Measurements from ENCODE around the gene ZNF831. TPM values are rescaled to one million over a fixed set of nuclear protein-coding genes. Genes with fewer than 3 reads are reported as not detected.

Gene ZNF831
- total RNA-seq, 1 donor from 2014 or later: not detected

DNA sequence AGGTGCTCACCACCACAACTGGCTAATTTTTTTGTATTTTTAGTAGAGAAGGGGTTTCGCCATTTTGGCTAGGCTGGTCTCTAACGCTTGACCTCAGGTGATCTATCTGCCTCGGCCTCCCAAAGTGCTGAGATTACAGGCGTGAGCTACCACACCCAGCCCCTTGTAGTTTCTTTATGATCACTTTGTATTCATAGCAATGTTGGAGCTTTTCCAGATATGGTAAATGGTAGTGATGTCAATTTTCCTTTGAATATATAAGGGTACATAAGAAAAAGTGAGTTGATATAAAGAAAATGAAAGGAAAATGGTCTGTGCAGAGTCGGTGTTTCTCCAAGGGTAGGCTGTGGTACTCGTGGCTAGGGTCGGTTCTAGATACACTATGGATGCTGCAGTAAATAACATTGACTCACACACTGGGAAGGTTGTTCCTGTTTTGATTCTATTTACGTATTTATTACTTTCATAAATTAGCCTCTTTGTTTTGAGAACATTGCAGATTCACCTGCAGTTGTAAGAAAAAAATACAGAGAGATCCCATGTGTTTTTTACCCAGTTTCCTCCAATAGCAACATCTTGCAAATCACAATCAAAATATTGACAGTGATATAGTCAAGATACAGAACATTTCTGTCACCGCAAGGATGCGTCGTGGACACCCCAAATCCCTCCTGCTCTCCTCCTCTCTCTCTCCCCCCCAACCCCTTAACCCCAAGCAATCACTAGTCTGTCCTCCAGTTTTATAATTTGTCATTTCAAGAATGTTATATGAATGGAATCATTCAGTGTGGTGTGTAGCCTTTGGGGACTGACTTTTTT lies 2.5 kb downstream of the ZNF831 start:
- TF ChIP-seq, protein P1, sequence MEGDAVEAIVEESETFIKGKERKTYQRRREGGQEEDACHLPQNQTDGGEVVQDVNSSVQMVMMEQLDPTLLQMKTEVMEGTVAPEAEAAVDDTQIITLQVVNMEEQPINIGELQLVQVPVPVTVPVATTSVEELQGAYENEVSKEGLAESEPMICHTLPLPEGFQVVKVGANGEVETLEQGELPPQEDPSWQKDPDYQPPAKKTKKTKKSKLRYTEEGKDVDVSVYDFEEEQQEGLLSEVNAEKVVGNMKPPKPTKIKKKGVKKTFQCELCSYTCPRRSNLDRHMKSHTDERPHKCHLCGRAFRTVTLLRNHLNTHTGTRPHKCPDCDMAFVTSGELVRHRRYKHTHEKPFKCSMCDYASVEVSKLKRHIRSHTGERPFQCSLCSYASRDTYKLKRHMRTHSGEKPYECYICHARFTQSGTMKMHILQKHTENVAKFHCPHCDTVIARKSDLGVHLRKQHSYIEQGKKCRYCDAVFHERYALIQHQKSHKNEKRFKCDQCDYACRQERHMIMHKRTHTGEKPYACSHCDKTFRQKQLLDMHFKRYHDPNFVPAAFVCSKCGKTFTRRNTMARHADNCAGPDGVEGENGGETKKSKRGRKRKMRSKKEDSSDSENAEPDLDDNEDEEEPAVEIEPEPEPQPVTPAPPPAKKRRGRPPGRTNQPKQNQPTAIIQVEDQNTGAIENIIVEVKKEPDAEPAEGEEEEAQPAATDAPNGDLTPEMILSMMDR (IDR thresholded peaks at IDR 0.05): no peak
- Mint-ChIP-seq H3K9me3 (ENCODE audit: unreplicated experiment) (peaks cover 6% of the 10 kb centered on the region), H3K27ac (ENCODE audit: unreplicated experiment) (no peak overlapping the region), H3K4me3 (ENCODE audit: unreplicated experiment) (no peak overlapping the region), H3K36me3 (ENCODE audit: unreplicated experiment) (no peaks in the 10 kb centered on the region), H3K27me3 (ENCODE audit: unreplicated experiment) (peaks cover 4% of the 10 kb centered on the region), H3K4me1 (ENCODE audit: unreplicated experiment) (no peaks in the 10 kb centered on the region)
- no peak for DNase-seq (ENCODE audit: extremely low spot score, unreplicated experiment)

DNA sequence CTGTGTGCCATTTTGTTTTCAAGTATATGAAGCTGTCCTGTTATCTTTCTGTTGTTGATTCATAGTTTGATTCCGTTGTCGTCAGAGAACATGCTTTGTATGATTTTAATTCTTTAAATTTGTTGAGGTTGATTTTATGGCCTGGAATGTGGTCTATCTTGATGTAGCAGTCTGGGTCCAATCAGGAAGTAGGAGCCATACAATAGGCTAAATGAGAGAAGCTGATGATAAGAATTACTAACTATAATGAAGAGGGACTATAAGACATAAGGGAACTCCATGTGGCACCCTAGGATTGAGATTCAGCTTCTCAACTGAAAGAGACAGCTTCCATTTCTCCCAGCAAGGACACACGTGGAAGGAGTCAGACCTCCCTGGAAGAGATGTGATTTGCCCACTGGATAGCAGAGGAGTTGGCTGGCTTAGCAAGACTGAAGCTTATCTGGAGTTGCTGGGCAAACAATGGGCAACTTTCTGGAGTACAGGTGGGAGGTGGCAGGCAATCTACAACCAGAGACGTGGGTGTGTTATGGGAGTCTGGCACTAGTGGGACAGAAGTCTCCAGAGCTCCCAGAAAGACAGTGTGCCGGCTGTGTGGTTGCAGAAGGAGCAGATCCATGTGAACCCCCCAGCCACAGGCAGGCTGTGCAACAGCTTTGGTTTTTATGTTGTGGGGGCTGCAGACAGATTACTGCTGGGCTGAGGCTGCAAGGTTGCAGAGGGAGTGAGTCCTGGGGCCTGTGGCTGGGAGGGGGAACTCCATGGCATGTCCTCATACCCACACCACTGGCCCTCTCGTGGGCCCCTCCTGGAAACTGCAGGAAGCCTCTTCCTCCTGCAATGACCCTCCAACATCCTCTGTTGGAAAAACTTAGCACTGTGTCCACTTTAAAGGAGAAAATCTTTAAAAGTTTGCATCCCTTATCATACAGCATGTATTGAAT lies 7.1 kb downstream of the ZNF831 start:
- Mint-ChIP-seq H3K4me3 (ENCODE audit: unreplicated experiment) (no peak overlapping the region), H3K9me3 (ENCODE audit: unreplicated experiment) (peaks cover 6% of the 10 kb centered on the region), H3K27ac (ENCODE audit: unreplicated experiment) (no peak overlapping the region), H3K4me1 (ENCODE audit: unreplicated experiment) (no peaks in the 10 kb centered on the region), H3K36me3 (ENCODE audit: unreplicated experiment) (no peaks in the 10 kb centered on the region), H3K27me3 (ENCODE audit: unreplicated experiment) (peaks cover 4% of the 10 kb centered on the region)
- TF ChIP-seq, protein P1 (IDR thresholded peaks at IDR 0.05): no peak
- DNase-seq (ENCODE audit: extremely low spot score, unreplicated experiment): no peak

DNA sequence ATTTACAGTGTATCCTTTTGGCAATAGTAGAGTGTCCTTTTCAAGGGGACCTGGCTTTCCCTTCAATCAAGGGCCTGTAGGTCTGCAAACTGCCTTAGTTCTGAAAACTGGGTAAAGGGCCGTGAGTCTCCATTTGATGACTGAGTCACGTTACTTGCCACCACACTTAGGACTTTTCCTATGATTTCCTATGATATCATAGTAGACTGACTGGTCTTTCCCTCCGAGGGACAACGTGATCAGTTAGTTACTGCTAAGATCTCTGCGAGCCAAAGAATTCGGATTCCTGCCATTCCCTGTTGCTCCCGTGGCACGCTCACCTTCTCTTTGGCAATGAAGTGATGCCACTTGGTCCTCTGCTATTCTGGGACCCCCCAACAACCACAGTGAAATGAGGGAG lies 8.4 kb downstream of the ZNF831 start:
- TF ChIP-seq, protein P1 (IDR thresholded peaks at IDR 0.05): no peak
- peaks cover 4% of the 10 kb centered on the region for H3K27me3 Mint-ChIP-seq (ENCODE audit: unreplicated experiment)
- DNase-seq (ENCODE audit: extremely low spot score, unreplicated experiment): no peak

GRCh38 chr20:59173938-59174491 lies 10.4 kb downstream of the ZNF831 start:
- Mint-ChIP-seq H3K4me1 (ENCODE audit: unreplicated experiment) (no peaks in the 10 kb centered on the region), H3K27me3 (ENCODE audit: unreplicated experiment) (peaks cover 1% of the 10 kb centered on the region), H3K9me3 (ENCODE audit: unreplicated experiment) (peaks cover 3% of the 10 kb centered on the region), H3K4me3 (ENCODE audit: unreplicated experiment) (no peak overlapping the region), H3K36me3 (ENCODE audit: unreplicated experiment) (no peaks in the 10 kb centered on the region), H3K27ac (ENCODE audit: unreplicated experiment) (no peak overlapping the region)
- peak; percentile 53 for DNase-seq (ENCODE audit: extremely low spot score, unreplicated experiment)
- TF ChIP-seq, protein P1 (IDR thresholded peaks at IDR 0.05): no peak

More for the DNA sequence above, 8.4 kb downstream of the ZNF831 start:
- Mint-ChIP-seq H3K4me1 (ENCODE audit: unreplicated experiment) (no peaks in the 10 kb centered on the region), H3K4me3 (ENCODE audit: unreplicated experiment) (no peak overlapping the region), H3K27ac (ENCODE audit: unreplicated experiment) (no peak overlapping the region), H3K9me3 (ENCODE audit: unreplicated experiment) (peaks cover 6% of the 10 kb centered on the region), H3K36me3 (ENCODE audit: unreplicated experiment) (no peaks in the 10 kb centered on the region)

Data from osteocyte (in vitro differentiated cells).